ENCODE measurements around the gene CDH26. TPM values are rescaled to one million over a fixed set of nuclear protein-coding genes. Genes with fewer than 3 reads are reported as not detected.

CDH26 gene
- total RNA-seq, 1 experiment from 2014 or later, result not detected

GRCh38 chr20:60016406-60016805 lies 58.2 kb downstream of the CDH26 start:
- peaks cover 6% of the 10 kb centered on the region; the same call in 1 of the 2 replicates for H3K9me3 ChIP-seq
- no peak for DNase-seq
- H3K36me3 ChIP-seq, result no peaks in the 10 kb centered on the region
- peaks cover 6% of the 10 kb centered on the region for H3K27me3 ChIP-seq
- H3K4me3 ChIP-seq, result no peak overlapping the region

GRCh38 chr20:60020251-60020650 lies 62.0 kb downstream of the CDH26 start:
- Histone ChIP-seq H3K36me3 (no peaks in the 10 kb centered on the region), H3K27me3 (peaks cover 4% of the 10 kb centered on the region), H3K9me3 (peaks cover 6% of the 10 kb centered on the region; the same call in 1 of the 2 replicates), H3K4me3 (no peak overlapping the region)
- DNase-seq, result no peak

- no peak for DNase-seq
- Histone ChIP-seq H3K9me3 (peaks cover 3% of the 10 kb centered on the region; the same call in 1 of the 2 replicates), H3K4me3 (no peak overlapping the region), H3K27me3 (no peaks in the 10 kb centered on the region; the same call in 1 of the 2 replicates), H3K36me3 (no peaks in the 10 kb centered on the region)
These were observed 62.9 kb downstream of the CDH26 start for GRCh38 chr20:60021104-60021503.

GRCh38 chr20:60022849-60023248 lies 64.6 kb downstream of the CDH26 start:
- H3K36me3 ChIP-seq, result no peaks in the 10 kb centered on the region
- no peak for DNase-seq
- H3K4me3 ChIP-seq, result no peak overlapping the region
- H3K9me3 ChIP-seq, result peaks cover 2% of the 10 kb centered on the region; the same call in 1 of the 2 replicates
- no peaks in the 10 kb centered on the region; the same call in 1 of the 2 replicates for H3K27me3 ChIP-seq

- DNase-seq, result no peak
- Histone ChIP-seq H3K9me3 (no peaks in the 10 kb centered on the region), H3K36me3 (no peaks in the 10 kb centered on the region), H3K27me3 (peaks cover 2% of the 10 kb centered on the region), H3K4me3 (no peak overlapping the region)
These were observed 66.0 kb downstream of the CDH26 start for GRCh38 chr20:60024245-60024644.

- DNase-seq, result no peak
- H3K27me3 ChIP-seq, result peaks cover 2% of the 10 kb centered on the region
- no peak overlapping the region for H3K4me3 ChIP-seq
- no peaks in the 10 kb centered on the region for H3K36me3 ChIP-seq
- no peaks in the 10 kb centered on the region for H3K9me3 ChIP-seq
These were observed 66.6 kb downstream of the CDH26 start for GRCh38 chr20:60024801-60025200.

GRCh38 chr20:60026010-60026409 lies 67.8 kb downstream of the CDH26 start:
- Histone ChIP-seq H3K4me3 (no peak overlapping the region), H3K36me3 (no peaks in the 10 kb centered on the region), H3K27me3 (peaks cover 4% of the 10 kb centered on the region), H3K9me3 (no peaks in the 10 kb centered on the region)
- DNase-seq, result no peak

GRCh38 chr20:60030471-60030870 lies 72.2 kb downstream of the CDH26 start:
- Histone ChIP-seq H3K9me3 (no peaks in the 10 kb centered on the region), H3K36me3 (no peaks in the 10 kb centered on the region), H3K4me3 (no peak overlapping the region), H3K27me3 (peaks cover 4% of the 10 kb centered on the region; the same call in 1 of the 2 replicates)
- DNase-seq, result no peak

GRCh38 chr20:60031107-60031506 lies 72.9 kb downstream of the CDH26 start:
- Histone ChIP-seq H3K27me3 (peaks cover 4% of the 10 kb centered on the region; the same call in 1 of the 2 replicates), H3K36me3 (no peaks in the 10 kb centered on the region), H3K9me3 (no peaks in the 10 kb centered on the region), H3K4me3 (no peak overlapping the region)
- no peak for DNase-seq

- Histone ChIP-seq H3K9me3 (no peaks in the 10 kb centered on the region), H3K27me3 (peaks cover 2% of the 10 kb centered on the region; the same call in 1 of the 2 replicates), H3K4me3 (no peak overlapping the region), H3K36me3 (no peaks in the 10 kb centered on the region)
- no peak for DNase-seq
These were observed 76.2 kb downstream of the CDH26 start for GRCh38 chr20:60034231-60035110.

- no peak for DNase-seq
- H3K4me3 ChIP-seq, result no peak overlapping the region
These were observed 77.3 kb downstream of the CDH26 start for GRCh38 chr20:60035486-60035885.

GRCh38 chr20:60036346-60036745 lies 78.1 kb downstream of the CDH26 start:
- Histone ChIP-seq H3K36me3 (no peaks in the 10 kb centered on the region), H3K9me3 (no peaks in the 10 kb centered on the region), H3K4me3 (no peak overlapping the region), H3K27me3 (no peaks in the 10 kb centered on the region; the same call in 1 of the 2 replicates)
- no peak for DNase-seq

More at GRCh38 chr20:60035486-60035885, 77.3 kb downstream of the CDH26 start:
- no peaks in the 10 kb centered on the region for H3K9me3 ChIP-seq
- no peaks in the 10 kb centered on the region; the same call in 1 of the 2 replicates for H3K27me3 ChIP-seq
- H3K36me3 ChIP-seq, result no peaks in the 10 kb centered on the region

GRCh38 chr20:60036746-60037499 lies 78.7 kb downstream of the CDH26 start:
- Histone ChIP-seq H3K4me3 (no peak overlapping the region), H3K9me3 (no peaks in the 10 kb centered on the region), H3K27me3 (no peaks in the 10 kb centered on the region; the same call in 1 of the 2 replicates), H3K36me3 (no peaks in the 10 kb centered on the region)
- peak; percentile 50 for DNase-seq

- Histone ChIP-seq H3K4me3 (no peak overlapping the region), H3K36me3 (no peaks in the 10 kb centered on the region), H3K27me3 (no peaks in the 10 kb centered on the region; the same call in 1 of the 2 replicates), H3K9me3 (no peaks in the 10 kb centered on the region)
- no peak for DNase-seq
These were observed 80.3 kb downstream of the CDH26 start for GRCh38 chr20:60038400-60039008.

- Histone ChIP-seq H3K36me3 (no peaks in the 10 kb centered on the region), H3K4me3 (no peak overlapping the region), H3K9me3 (no peaks in the 10 kb centered on the region), H3K27me3 (no peaks in the 10 kb centered on the region; the same call in 1 of the 2 replicates)
- DNase-seq, result no peak
These were observed 81.3 kb downstream of the CDH26 start for GRCh38 chr20:60039526-60039925.

- H3K36me3 ChIP-seq, result no peaks in the 10 kb centered on the region
- H3K27me3 ChIP-seq, result no peaks in the 10 kb centered on the region; the same call in 1 of the 2 replicates
- DNase-seq, result no peak
- no peaks in the 10 kb centered on the region for H3K9me3 ChIP-seq
- H3K4me3 ChIP-seq, result no peak overlapping the region
These were observed 82.4 kb downstream of the CDH26 start for GRCh38 chr20:60040471-60041162.

All from MG63 (cell line).